ENCODE measurements around the gene ASB12. TPM values are rescaled to one million over a fixed set of nuclear protein-coding genes. Genes with fewer than 3 reads are reported as not detected.

Gene ASB12
- total RNA-seq, 1 donor from 2014 or later = 0.32 TPM

DNA sequence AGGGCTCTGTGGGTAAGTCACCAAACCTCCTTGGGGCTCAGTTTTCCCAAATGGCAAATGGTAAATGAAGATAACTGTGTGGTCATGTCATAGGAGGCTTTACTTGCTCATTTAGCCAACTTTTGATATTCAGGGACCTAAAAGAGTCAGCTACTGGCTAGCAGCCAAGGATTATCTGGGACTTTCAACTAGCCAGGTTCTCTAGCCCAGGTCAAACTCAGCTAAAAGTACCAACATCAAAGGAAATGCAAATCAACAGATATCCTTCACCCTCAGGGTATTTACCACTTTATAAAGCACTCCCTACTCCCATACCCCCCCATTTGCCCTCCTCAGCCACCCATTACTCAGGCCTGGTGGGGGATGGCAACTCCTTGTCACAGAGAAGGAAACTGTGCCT is 32.4 kb downstream of the ASB12 start:
- no peak for DNase-seq
- no peaks in the 10 kb centered on the region for H3K27me3 ChIP-seq
- intact Hi-C loops (cut with DNase I) = no loop called here
- no peak for ATAC-seq
- no peak overlapping the region for H3K4me3 ChIP-seq
- TF ChIP-seq, protein P1, sequence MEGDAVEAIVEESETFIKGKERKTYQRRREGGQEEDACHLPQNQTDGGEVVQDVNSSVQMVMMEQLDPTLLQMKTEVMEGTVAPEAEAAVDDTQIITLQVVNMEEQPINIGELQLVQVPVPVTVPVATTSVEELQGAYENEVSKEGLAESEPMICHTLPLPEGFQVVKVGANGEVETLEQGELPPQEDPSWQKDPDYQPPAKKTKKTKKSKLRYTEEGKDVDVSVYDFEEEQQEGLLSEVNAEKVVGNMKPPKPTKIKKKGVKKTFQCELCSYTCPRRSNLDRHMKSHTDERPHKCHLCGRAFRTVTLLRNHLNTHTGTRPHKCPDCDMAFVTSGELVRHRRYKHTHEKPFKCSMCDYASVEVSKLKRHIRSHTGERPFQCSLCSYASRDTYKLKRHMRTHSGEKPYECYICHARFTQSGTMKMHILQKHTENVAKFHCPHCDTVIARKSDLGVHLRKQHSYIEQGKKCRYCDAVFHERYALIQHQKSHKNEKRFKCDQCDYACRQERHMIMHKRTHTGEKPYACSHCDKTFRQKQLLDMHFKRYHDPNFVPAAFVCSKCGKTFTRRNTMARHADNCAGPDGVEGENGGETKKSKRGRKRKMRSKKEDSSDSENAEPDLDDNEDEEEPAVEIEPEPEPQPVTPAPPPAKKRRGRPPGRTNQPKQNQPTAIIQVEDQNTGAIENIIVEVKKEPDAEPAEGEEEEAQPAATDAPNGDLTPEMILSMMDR (IDR thresholded peaks at IDR 0.05) = no peak
- H3K4me1 ChIP-seq = no peaks in the 10 kb centered on the region
- H3K36me3 ChIP-seq = no peaks in the 10 kb centered on the region
- H3K27ac ChIP-seq = no peak overlapping the region
- no peaks in the 10 kb centered on the region for H3K9me3 ChIP-seq

DNA sequence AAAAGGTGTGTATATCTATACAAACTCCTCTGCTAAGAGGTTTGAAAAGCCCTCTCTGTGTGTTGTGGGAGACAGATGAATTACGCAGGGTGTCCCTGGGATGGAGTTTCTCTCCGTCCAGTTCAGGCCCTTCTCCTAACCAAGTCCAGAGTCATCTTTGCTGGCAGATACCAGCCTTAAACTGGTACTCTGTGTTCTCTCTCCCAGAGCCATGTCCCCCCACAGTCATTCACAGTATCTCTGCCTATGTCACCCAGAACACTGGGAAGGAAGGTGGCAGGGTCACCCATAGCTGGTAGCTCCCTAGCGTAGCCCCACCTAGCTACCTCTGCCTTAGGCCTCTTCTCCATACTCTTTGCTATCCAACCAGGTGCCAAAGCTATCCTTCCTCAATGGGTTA is 33.8 kb downstream of the ASB12 start:
- intact Hi-C loops (cut with DNase I) = no loop called here
- ATAC-seq = no peak

DNA sequence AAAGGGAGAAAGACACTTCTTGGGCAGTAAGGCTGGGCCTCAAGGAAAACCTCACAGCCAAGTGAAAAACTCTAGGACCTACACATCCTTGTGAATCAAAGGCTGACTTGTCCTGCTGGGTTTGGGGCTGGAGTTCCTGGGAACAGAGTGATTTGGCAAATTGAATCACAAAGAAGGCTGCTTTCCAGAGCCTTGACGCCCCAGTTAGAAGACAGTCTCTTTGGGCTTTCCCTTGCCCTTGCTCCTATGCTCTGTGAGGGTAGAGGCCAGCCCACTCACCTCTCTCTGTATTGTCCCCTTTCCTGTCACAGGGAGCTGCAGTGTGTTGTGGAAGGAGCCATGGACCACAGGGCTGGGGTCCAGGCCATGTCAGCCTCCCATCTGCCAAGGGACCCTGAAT is 34.5 kb downstream of the ASB12 start:
- Histone ChIP-seq H3K4me3 (no peak overlapping the region), H3K9me3 (no peaks in the 10 kb centered on the region), H3K27ac (no peak overlapping the region), H3K4me1 (no peaks in the 10 kb centered on the region), H3K27me3 (no peaks in the 10 kb centered on the region), H3K36me3 (no peaks in the 10 kb centered on the region)
- TF ChIP-seq, protein P1 (IDR thresholded peaks at IDR 0.05) = no peak
- DNase-seq (no peak), ATAC-seq (no peak)
- intact Hi-C loops (cut with DNase I) = no loop called here

More for the DNA sequence above, 33.8 kb downstream of the ASB12 start:
- H3K4me1 ChIP-seq = no peaks in the 10 kb centered on the region
- DNase-seq = no peak
- no peak overlapping the region for H3K27ac ChIP-seq
- H3K9me3 ChIP-seq = no peaks in the 10 kb centered on the region
- H3K27me3 ChIP-seq = no peaks in the 10 kb centered on the region
- H3K36me3 ChIP-seq = no peaks in the 10 kb centered on the region
- no peak overlapping the region for H3K4me3 ChIP-seq
- TF ChIP-seq, protein P1 (IDR thresholded peaks at IDR 0.05) = no peak

DNA sequence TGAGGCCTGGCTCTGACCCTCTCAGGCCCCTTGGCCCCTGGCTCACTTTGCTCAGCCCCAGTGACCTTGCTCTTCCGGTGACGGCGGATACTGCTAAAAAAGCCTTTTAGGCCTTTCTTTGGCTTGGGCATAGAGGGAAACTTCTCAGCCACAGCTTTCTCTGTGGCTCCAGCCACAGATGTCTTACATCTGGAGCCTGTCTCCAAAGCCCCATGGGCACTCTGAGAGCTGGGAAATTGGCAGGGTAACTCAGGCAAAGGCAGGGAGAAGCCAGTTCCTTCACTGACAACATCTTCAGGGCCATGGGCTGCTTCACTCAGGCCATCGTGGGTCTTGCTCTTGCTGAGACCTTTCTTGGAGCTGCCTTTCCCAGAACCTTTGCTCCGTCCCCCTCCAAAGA is 37.7 kb downstream of the ASB12 start:
- Histone ChIP-seq H3K27me3 (no peaks in the 10 kb centered on the region), H3K4me3 (no peak overlapping the region), H3K9me3 (no peaks in the 10 kb centered on the region), H3K4me1 (no peaks in the 10 kb centered on the region), H3K27ac (no peak overlapping the region), H3K36me3 (no peaks in the 10 kb centered on the region)
- no peak for DNase-seq
- ATAC-seq = no peak
- intact Hi-C loops (cut with DNase I) = no loop called here
- TF ChIP-seq, protein P1 (IDR thresholded peaks at IDR 0.05) = no peak

DNA sequence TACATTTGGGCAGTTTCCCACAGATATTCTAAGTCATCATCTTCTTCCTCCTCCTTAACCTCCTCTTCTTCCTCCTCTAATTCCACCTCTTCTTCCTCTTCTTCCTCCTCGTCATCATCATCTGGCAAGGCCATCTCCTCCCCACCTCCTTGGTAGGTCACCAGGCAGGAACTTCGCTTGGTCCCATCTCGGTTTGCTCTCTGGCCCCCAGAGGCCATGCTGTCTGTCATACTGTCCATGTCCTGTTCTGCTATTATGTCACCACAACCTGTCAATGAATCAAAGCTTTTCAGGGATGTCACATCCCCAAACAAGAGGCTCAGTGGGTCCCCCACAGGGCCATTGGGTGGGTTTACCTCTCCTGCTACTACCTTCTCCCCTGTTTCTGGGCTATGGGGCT is 38.4 kb downstream of the ASB12 start:
- DNase-seq (no peak), ATAC-seq (no peak)
- Histone ChIP-seq H3K27ac (no peak overlapping the region), H3K9me3 (no peaks in the 10 kb centered on the region), H3K27me3 (no peaks in the 10 kb centered on the region), H3K4me3 (no peak overlapping the region), H3K4me1 (no peaks in the 10 kb centered on the region), H3K36me3 (no peaks in the 10 kb centered on the region)
- TF ChIP-seq, protein P1 (IDR thresholded peaks at IDR 0.05) = no peak
- intact Hi-C loops (cut with DNase I) = no loop called here

Data from upper lobe of right lung (tissue), 1 donor.